GM12878 (cell line): ENCODE measurements around the gene OR6C76. TPM values are rescaled to one million over a fixed set of nuclear protein-coding genes. Genes with fewer than 3 reads are reported as not detected.

Experiments
- ATAC-seq: fragments of 200-7000 bp; cut with Tn5 transposase; 3 replicates; pipeline ENCODE4 v1.9.1; 2020; ENCODE audit warnings: mild to moderate bottlenecking, moderate library complexity
- BruUV-seq: library from RNA; stranded (reverse); fragments of 400-500 nt; replicated peaks from 2 replicates; lab custom pipeline; 2021; lab: Mats Ljungman, UMichigan
- CTCF ChIA-PET: fragments of 300-600 bp; sonication (Branson Sonifier 250); formaldehyde crosslinking; extraction: SDS; loops from one replicate; lab custom pipeline; 2021; ENCODE audit warnings: inconsistent platforms; lab: Yijun Ruan, JAX
- POLR2A ChIA-PET: fragments of 350-600 bp; formaldehyde crosslinking; extraction: SDS; loops from one replicate; lab custom pipeline; 2021; ENCODE audit warnings: inconsistent platforms; lab: Charles Lee
- RAD21 ChIA-PET: fragments of 300-600 bp; sonication (Branson Sonifier 250); formaldehyde crosslinking; loops from one replicate; lab custom pipeline; 2023; ENCODE audit warnings: antibody characterized with exemption; ENCODE audit not compliant: unreplicated experiment; lab: Charles Lee
- SMC1A ChIA-PET: fragments of 300-600 bp; sonication (Branson Sonifier 250); formaldehyde crosslinking; loops from one replicate; lab custom pipeline; 2023; ENCODE audit not compliant: unreplicated experiment, uncharacterized antibody; lab: Charles Lee
- DNase-seq: peaks from one replicate; pipeline ENCODE4 v3.0.0-alpha.2; 2011; ENCODE audit warnings: low read depth, low spot score
- FAIRE-seq: peaks from 3 replicates; lab custom pipeline; 2011; peaks lifted over from hg19 to GRCh38; lab: Jason Lieb, UNC
- H2AFZ ChIP-seq: 2 replicates; pipeline ENCODE4 v1.6.0; 2011; ENCODE audit warnings: low read depth, low read length, control low read depth; ENCODE audit not compliant: control insufficient read depth
- H3K27ac ChIP-seq: 2 replicates; pipeline ENCODE4 v1.5.1; 2011; ENCODE audit warnings: control low read depth; ENCODE audit not compliant: control insufficient read depth, insufficient read depth
- H3K27me3 ChIP-seq, 2 experiments: replicated peaks in 1 of 2; 2 replicates each; pipeline versions ENCODE4 v1.6.0 to v1.6.1; 2011; ENCODE audit warnings: low read length in 1 of 2; ENCODE audit not compliant: control insufficient read depth in 2 of 2, insufficient read depth in 2 of 2
- H3K36me3 ChIP-seq, 2 experiments: 2 replicates each; pipeline ENCODE4 v1.5.1; 2011; ENCODE audit warnings: low read length in 1 of 2; ENCODE audit not compliant: control insufficient read depth in 2 of 2, insufficient read depth in 2 of 2
- H3K4me1 ChIP-seq: 2 replicates; pipeline ENCODE4 v1.6.1; 2011; ENCODE audit warnings: mild to moderate bottlenecking, low read length, moderate library complexity, mixed read lengths; ENCODE audit not compliant: control insufficient read depth, insufficient read depth
- H3K4me2 ChIP-seq: 2 replicates; pipeline ENCODE4 v1.6.0; 2011; ENCODE audit warnings: control low read depth; ENCODE audit not compliant: control insufficient read depth, insufficient read depth
- H3K4me3 ChIP-seq: fragments of 200-600 bp; sonication (generic); 2 replicates; pipeline ENCODE4 v1.5.1; 2016
- H3K79me2 ChIP-seq: 2 replicates; pipeline ENCODE4 v1.6.0; 2011; ENCODE audit warnings: low read length; ENCODE audit not compliant: control insufficient read depth, insufficient read depth
- H3K9ac ChIP-seq: 2 replicates; pipeline ENCODE4 v1.8.0; 2011; ENCODE audit warnings: low read length, control low read depth, mixed read lengths; ENCODE audit not compliant: control insufficient read depth, insufficient read depth
- H3K9me3 ChIP-seq: replicated peaks from 3 replicates; pipeline ENCODE4 v1.5.1; 2011; ENCODE audit warnings: mild to moderate bottlenecking, low read length; ENCODE audit not compliant: control insufficient read depth, insufficient read depth
- H4K20me1 ChIP-seq: 2 replicates; pipeline ENCODE4 v1.6.0; 2011; ENCODE audit not compliant: control insufficient read depth, insufficient read depth
- ATF2 ChIP-seq: IDR thresholded peaks from 2 replicates; pipeline ENCODE4 v1.6.1; 2012; ENCODE audit warnings: low read length, inconsistent platforms
- ATF7 ChIP-seq: fragments of 450-650 bp; IDR thresholded peaks from 2 replicates; pipeline ENCODE4 v1.6.1; 2016; ENCODE audit warnings: low read depth, mild to moderate bottlenecking
- BCL11A ChIP-seq: IDR thresholded peaks from 2 replicates; pipeline ENCODE4 v1.6.1; 2011; ENCODE audit warnings: low read depth, low read length
- BMI1 ChIP-seq: fragments of 450-650 bp; IDR thresholded peaks from 2 replicates; pipeline ENCODE4 v1.6.1; 2016; ENCODE audit warnings: mild to moderate bottlenecking, moderate library complexity, borderline replicate concordance
- CBX3 ChIP-seq: fragments of 200-600 bp; sonication (generic); IDR thresholded peaks from 2 replicates; pipeline ENCODE4 v1.6.1; 2016; ENCODE audit warnings: low read depth, borderline replicate concordance
- CBX5 ChIP-seq: sonication (generic); IDR thresholded peaks from 2 replicates; pipeline ENCODE4 v1.6.1; 2016; ENCODE audit warnings: low read depth, moderate library complexity, mild to moderate bottlenecking, inconsistent platforms
- CTCF ChIP-seq, 3 experiments: IDR thresholded peaks in 2 of 3; conservative IDR thresholded peaks in 1 of 3; 2 replicates each; pipeline ENCODE4 v1.5.1; 2011; ENCODE audit warnings: low read depth in 3 of 3, low read length in 3 of 3, mild to moderate bottlenecking in 3 of 3, control low read depth in 2 of 3, moderate library complexity in 2 of 3, inconsistent platforms in 1 of 3, mixed read lengths in 1 of 3; ENCODE audit not compliant: control insufficient read depth in 2 of 3, insufficient read depth in 1 of 3; ENCODE audit errors: extremely low read depth in 1 of 3
- EGR1 ChIP-seq, 2 experiments: IDR thresholded peaks; 1 replicate in 1 of 2; 2 replicates in 1 of 2; pipeline ENCODE4 v1.6.1; 2011 to 2012; ENCODE audit warnings: low read depth in 2 of 2, low read length in 2 of 2, borderline replicate concordance in 1 of 2, mild to moderate bottlenecking in 1 of 2, moderate library complexity in 1 of 2
- GABPA ChIP-seq: IDR thresholded peaks from 2 replicates; pipeline ENCODE4 v1.6.1; 2014; ENCODE audit warnings: antibody characterized with exemption, low read depth, mild to moderate bottlenecking, inconsistent platforms
- HDGF ChIP-seq: fragments of 450-650 bp; IDR thresholded peaks from 2 replicates; pipeline ENCODE4 v1.6.1; 2016; ENCODE audit warnings: antibody characterized with exemption
- KAT2A ChIP-seq: conservative IDR thresholded peaks from 2 replicates; pipeline ENCODE4 v1.6.1; 2011; ENCODE audit warnings: low read depth, low read length; ENCODE audit not compliant: control insufficient read depth
- MAX ChIP-seq: IDR thresholded peaks from 2 replicates; pipeline ENCODE4 v1.6.1; 2012; ENCODE audit warnings: low read depth, low read length, improper control_type of control experiment
- NRF1 ChIP-seq: conservative IDR thresholded peaks from 2 replicates; pipeline ENCODE4 v1.6.1; 2011; ENCODE audit warnings: mild to moderate bottlenecking, low read depth, low read length, improper control_type of control experiment
- POLR2AphosphoS5 ChIP-seq: IDR thresholded peaks from 2 replicates; pipeline ENCODE4 v1.6.1; 2011; ENCODE audit warnings: mild to moderate bottlenecking, low read length, inconsistent platforms
- RBBP5 ChIP-seq: fragments of 200-600 bp; sonication (generic); conservative IDR thresholded peaks from 2 replicates; pipeline ENCODE4 v1.6.1; 2016
- SPI1 ChIP-seq: IDR thresholded peaks from 2 replicates; pipeline ENCODE4 v1.6.1; 2011; ENCODE audit warnings: low read depth, mild to moderate bottlenecking, low read length, moderate library complexity, borderline replicate concordance; ENCODE audit not compliant: insufficient read depth
- USF2 ChIP-seq: IDR thresholded peaks from 2 replicates; pipeline ENCODE4 v1.6.1; 2011; ENCODE audit warnings: low read depth, low read length, improper control_type of control experiment, borderline replicate concordance
- ZNF24 ChIP-seq: fragments of 450-650 bp; IDR thresholded peaks from 2 replicates; pipeline ENCODE4 v1.6.1; 2017; ENCODE audit warnings: antibody characterized with exemption, mild to moderate bottlenecking
- ZZZ3 ChIP-seq: IDR thresholded peaks from 2 replicates; pipeline ENCODE4 v1.6.1; 2011; ENCODE audit warnings: low read depth; ENCODE audit not compliant: control insufficient read depth, insufficient read length
- WGBS: methylation state at CpG from one replicate; pipeline ENCODE4 v1.1.6; 2016; ENCODE audit warnings: low lambda C conversion rate; ENCODE audit not compliant: insufficient replicate concordance, insufficient coverage; ENCODE audit errors: missing lambda C conversion rate; 5-methylcytosine and 5-hydroxymethylcytosine counted together
- in situ Hi-C: fragments of 300-500 bp; cut with MboI; formaldehyde crosslinking; loops from 9 replicates; pipeline ENCODE4 v1.14.3; 2018; ENCODE audit warnings: mixed read lengths
- intact Hi-C: fragments of 100-400 bp; cut with micrococcal nuclease; formaldehyde crosslinking; loops from one replicate; pipeline ENCODE4 v1.14.2; 2022; ENCODE audit not compliant: unreplicated experiment
- polyA plus RNA-seq, 11 experiments: library from polyadenylated mRNA; depleted of rRNA in 4 of 11; unstranded in 6 of 11; stranded (reverse) in 5 of 11; fragments of >200 nt; fragmentation: Nextera tagmentation in 4 of 11; fragmentation: Illumina TruSeq in 1 of 11; extraction: Ambion mirVana in 4 of 11; extraction: Trizol in 1 of 11; gene quantifications; 1 replicate in 1 of 11; 2 replicates in 10 of 11; pipeline versions ENCODE4 v1.2.1 to v1.2.3, GENCODE V29; 2011 to 2016; ENCODE audit warnings: inconsistent platforms in 2 of 11, missing spikeins in 2 of 11, low read depth in 1 of 11
- total RNA-seq, 4 experiments: library from RNA; depleted of rRNA in 3 of 4; stranded (reverse); fragments of >200 nt in 3 of 4; fragmentation: Illumina TruSeq in 1 of 4; extraction: Trizol in 1 of 4; gene quantifications; 2 replicates each; pipeline versions ENCODE4 v1.2.1 to v1.2.3, GENCODE V29; 2013 to 2021

OR6C76 gene
- total and polyA plus RNA-seq, 10 of the 15 experiments (the other 5 are each of a cell fraction or from before 2014, with no cell fraction given) = not detected

GRCh38 chr12:55428331-55429243 lies 2.5 kb downstream of the OR6C76 start:
- H3K27me3 ChIP-seq = no peaks in the 10 kb centered on the region
- no peak overlapping the region for H3K4me2 ChIP-seq
- no peaks in the 10 kb centered on the region for H4K20me1 ChIP-seq
- no peak overlapping the region for H3K9ac ChIP-seq
- POLR2A ChIA-PET = no interaction called here
- no peaks in the 10 kb centered on the region for H3K4me1 ChIP-seq
- H3K9me3 ChIP-seq = no peaks in the 10 kb centered on the region
- CTCF ChIA-PET = interaction anchor here (1.5 kb wide), 1 partner anchor 15 kb away, joined by 3 read pairs; the partner anchor contains the start of gene OR6C2
- WGBS = 4% methylated on average over 1 of the region's 1 CpG
- ATAC-seq (no peak), FAIRE-seq (no peak), DNase-seq (no peak)
- H3K36me3 ChIP-seq = no peaks in the 10 kb centered on the region
- H3K27ac ChIP-seq = no peak overlapping the region
- RAD21 ChIA-PET = no interaction called here
- TF ChIP-seq ATF2 = no peak
- no peak for TF ChIP-seq CBX5
- TF ChIP-seq BMI1 = no peak
- TF ChIP-seq KAT2A = no peak
- TF ChIP-seq ZZZ3 = no peak
- TF ChIP-seq SPI1 = no peak
- no peak for TF ChIP-seq HDGF
- TF ChIP-seq MAX = no peak
- no peak for TF ChIP-seq NRF1
- no peak for TF ChIP-seq POLR2AphosphoS5
- no peak for TF ChIP-seq CBX3
- TF ChIP-seq EGR1 (IDR thresholded peaks at IDR 0.05; ENCODE audit: borderline replicate concordance in 1 of 2, low read depth in 2 of 2, low read length in 2 of 2) = no peak
- TF ChIP-seq USF2 = no peak
- TF ChIP-seq ZNF24 = no peak
- no peak for TF ChIP-seq CTCF (IDR thresholded peaks at IDR 0.05 in 2 of 3, conservative IDR thresholded peaks at IDR 0.05 in 1 of 3; ENCODE audit: control insufficient read depth in 2 of 3, extremely low read depth in 1 of 3, insufficient read depth in 1 of 3, low read depth in 3 of 3, low read length in 3 of 3)
- TF ChIP-seq ATF7 = no peak
- no peak for TF ChIP-seq RBBP5
- no peak for TF ChIP-seq BCL11A
- TF ChIP-seq GABPA = no peak
- SMC1A ChIA-PET = no interaction called here
- no peak overlapping the region for H3K4me3 ChIP-seq
- in situ Hi-C loops = no loop called here
- H3K79me2 ChIP-seq = no peaks in the 10 kb centered on the region
- intact Hi-C loops = no loop called here
- H2AFZ ChIP-seq = no peak overlapping the region
- no TSS peak for BruUV-seq
